HepG2 (cell line): ENCODE data around the gene ALX4. TPM values are rescaled to one million over a fixed set of nuclear protein-coding genes. Genes with fewer than 3 reads are reported as not detected.

ENCODE experiments used
- HNF4G ChIP-seq, 2 experiments: sonication (generic) in 1 of 2; formaldehyde crosslinking in 1 of 2; IDR thresholded peaks; 2 replicates each; pipeline versions ENCODE4 v1.4.0 to v1.6.1; 2011 to 2020; ENCODE audit warnings: borderline replicate concordance in 2 of 2, low read depth in 2 of 2, mild to moderate bottlenecking in 2 of 2, low read length in 1 of 2, missing genetic modification reagents in 1 of 2, moderate library complexity in 1 of 2
- NCOA1 ChIP-seq: sonication (generic); formaldehyde crosslinking; IDR thresholded peaks from 2 replicates; pipeline ENCODE4 v1.9.0; 2021; ENCODE audit warnings: missing genetic modification reagents
- NFRKB ChIP-seq: fragments of 450-650 bp; IDR thresholded peaks from 2 replicates; pipeline ENCODE4 v1.6.1; 2017
- PHF21A ChIP-seq: sonication (generic); formaldehyde crosslinking; IDR thresholded peaks from 2 replicates; pipeline ENCODE4 v1.5.0; 2020; ENCODE audit warnings: mild to moderate bottlenecking, missing genetic modification reagents
- ZNF558 ChIP-seq: sonication (generic); formaldehyde crosslinking; IDR thresholded peaks from 2 replicates; pipeline ENCODE4 v1.9.0; 2022; ENCODE audit warnings: mild to moderate bottlenecking, missing genetic modification reagents, borderline replicate concordance
- polyA plus RNA-seq, 8 experiments: library from polyadenylated mRNA; depleted of rRNA in 3 of 8; stranded (reverse) in 7 of 8; unstranded in 1 of 8; fragments of >200 nt; fragmentation: Illumina TruSeq in 4 of 8; extraction: Trizol in 4 of 8; gene quantifications; 2 replicates each; pipeline versions ENCODE4 v1.2.1 to v1.2.3, GENCODE V29; 2011 to 2016; ENCODE audit warnings: low read depth in 4 of 8, missing spikeins in 1 of 8, mixed read lengths in 1 of 8; ENCODE audit not compliant: insufficient read depth in 1 of 8
- total RNA-seq, 5 experiments: library from RNA; depleted of rRNA; stranded (reverse); fragments of >200 nt; fragmentation: Illumina TruSeq; extraction: Trizol; gene quantifications; 2 replicates each; pipeline ENCODE4 v1.2.3, GENCODE V29; 2016; ENCODE audit warnings: low read depth in 1 of 5
- TF ChIP-seq, protein P1 (sequence below): sonication (generic); formaldehyde crosslinking; IDR thresholded peaks from 2 replicates; pipeline ENCODE4 v1.9.0; 2021; ENCODE audit warnings: mild to moderate bottlenecking, missing genetic modification reagents
- TF ChIP-seq, protein P2 (sequence below): IDR thresholded peaks from 2 replicates; pipeline ENCODE4 v1.6.1; 2016; ENCODE audit warnings: mild to moderate bottlenecking

ALX4 gene
- total and polyA plus RNA-seq, 2 of the 13 experiments (the other 11 are each of a cell fraction or from before 2014, with no cell fraction given) = not detected

DNA sequence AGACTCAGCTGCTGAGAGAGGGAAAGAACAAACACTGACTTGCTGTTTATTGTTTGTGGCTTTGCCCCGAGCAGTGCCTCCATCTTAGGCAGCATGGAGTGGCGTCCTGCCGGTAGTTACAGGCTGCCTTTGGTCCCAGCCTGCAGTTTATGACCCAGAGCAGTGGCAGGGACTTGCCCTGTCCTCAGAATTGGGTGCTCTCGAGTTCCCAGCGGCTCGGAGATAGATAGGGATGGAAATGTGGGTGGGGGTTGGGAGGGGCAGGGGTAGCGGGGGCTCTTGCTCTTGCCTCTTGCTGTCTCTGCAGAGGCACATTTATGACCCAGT is 3.1 kb downstream of the ALX4 start (continued):
- TF ChIP-seq, protein P1, sequence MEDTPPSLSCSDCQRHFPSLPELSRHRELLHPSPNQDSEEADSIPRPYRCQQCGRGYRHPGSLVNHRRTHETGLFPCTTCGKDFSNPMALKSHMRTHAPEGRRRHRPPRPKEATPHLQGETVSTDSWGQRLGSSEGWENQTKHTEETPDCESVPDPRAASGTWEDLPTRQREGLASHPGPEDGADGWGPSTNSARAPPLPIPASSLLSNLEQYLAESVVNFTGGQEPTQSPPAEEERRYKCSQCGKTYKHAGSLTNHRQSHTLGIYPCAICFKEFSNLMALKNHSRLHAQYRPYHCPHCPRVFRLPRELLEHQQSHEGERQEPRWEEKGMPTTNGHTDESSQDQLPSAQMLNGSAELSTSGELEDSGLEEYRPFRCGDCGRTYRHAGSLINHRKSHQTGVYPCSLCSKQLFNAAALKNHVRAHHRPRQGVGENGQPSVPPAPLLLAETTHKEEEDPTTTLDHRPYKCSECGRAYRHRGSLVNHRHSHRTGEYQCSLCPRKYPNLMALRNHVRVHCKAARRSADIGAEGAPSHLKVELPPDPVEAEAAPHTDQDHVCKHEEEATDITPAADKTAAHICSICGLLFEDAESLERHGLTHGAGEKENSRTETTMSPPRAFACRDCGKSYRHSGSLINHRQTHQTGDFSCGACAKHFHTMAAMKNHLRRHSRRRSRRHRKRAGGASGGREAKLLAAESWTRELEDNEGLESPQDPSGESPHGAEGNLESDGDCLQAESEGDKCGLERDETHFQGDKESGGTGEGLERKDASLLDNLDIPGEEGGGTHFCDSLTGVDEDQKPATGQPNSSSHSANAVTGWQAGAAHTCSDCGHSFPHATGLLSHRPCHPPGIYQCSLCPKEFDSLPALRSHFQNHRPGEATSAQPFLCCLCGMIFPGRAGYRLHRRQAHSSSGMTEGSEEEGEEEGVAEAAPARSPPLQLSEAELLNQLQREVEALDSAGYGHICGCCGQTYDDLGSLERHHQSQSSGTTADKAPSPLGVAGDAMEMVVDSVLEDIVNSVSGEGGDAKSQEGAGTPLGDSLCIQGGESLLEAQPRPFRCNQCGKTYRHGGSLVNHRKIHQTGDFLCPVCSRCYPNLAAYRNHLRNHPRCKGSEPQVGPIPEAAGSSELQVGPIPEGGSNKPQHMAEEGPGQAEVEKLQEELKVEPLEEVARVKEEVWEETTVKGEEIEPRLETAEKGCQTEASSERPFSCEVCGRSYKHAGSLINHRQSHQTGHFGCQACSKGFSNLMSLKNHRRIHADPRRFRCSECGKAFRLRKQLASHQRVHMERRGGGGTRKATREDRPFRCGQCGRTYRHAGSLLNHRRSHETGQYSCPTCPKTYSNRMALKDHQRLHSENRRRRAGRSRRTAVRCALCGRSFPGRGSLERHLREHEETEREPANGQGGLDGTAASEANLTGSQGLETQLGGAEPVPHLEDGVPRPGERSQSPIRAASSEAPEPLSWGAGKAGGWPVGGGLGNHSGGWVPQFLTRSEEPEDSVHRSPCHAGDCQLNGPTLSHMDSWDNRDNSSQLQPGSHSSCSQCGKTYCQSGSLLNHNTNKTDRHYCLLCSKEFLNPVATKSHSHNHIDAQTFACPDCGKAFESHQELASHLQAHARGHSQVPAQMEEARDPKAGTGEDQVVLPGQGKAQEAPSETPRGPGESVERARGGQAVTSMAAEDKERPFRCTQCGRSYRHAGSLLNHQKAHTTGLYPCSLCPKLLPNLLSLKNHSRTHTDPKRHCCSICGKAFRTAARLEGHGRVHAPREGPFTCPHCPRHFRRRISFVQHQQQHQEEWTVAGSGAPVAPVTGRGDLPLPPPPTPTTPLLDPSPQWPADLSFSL (CRISPR knock-in tag) = no peak
- no peak for TF ChIP-seq PHF21A (CRISPR knock-in tag)
- TF ChIP-seq NFRKB = no peak
- no peak for TF ChIP-seq HNF4G (IDR thresholded peaks at IDR 0.05; ENCODE audit: borderline replicate concordance, low read depth, low read length)
- no peak for TF ChIP-seq HNF4G (CRISPR knock-in tag; IDR thresholded peaks at IDR 0.05; ENCODE audit: borderline replicate concordance, low read depth)
- TF ChIP-seq, protein P2, sequence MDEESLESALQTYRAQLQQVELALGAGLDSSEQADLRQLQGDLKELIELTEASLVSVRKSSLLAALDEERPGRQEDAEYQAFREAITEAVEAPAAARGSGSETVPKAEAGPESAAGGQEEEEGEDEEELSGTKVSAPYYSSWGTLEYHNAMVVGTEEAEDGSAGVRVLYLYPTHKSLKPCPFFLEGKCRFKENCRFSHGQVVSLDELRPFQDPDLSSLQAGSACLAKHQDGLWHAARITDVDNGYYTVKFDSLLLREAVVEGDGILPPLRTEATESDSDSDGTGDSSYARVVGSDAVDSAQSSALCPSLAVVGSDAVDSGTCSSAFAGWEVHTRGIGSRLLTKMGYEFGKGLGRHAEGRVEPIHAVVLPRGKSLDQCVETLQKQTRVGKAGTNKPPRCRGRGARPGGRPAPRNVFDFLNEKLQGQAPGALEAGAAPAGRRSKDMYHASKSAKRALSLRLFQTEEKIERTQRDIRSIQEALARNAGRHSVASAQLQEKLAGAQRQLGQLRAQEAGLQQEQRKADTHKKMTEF (CRISPR knock-in tag) = no peak
- no peak for TF ChIP-seq ZNF558
- TF ChIP-seq NCOA1 (CRISPR knock-in tag) = no peak
